GM12891 (cell line): Measurements from ENCODE around the gene UNK.
"Not testable (repeated sequence)": the region's sequence is repeated elsewhere in the genome, so short reads cannot be mapped to it uniquely, and the experiment has no call there.

Experiments
- DNase-seq: peaks from one replicate; pipeline ENCODE4 v3.0.0; 2011; ENCODE audit warnings: low spot score; ENCODE audit not compliant: insufficient read length
- FAIRE-seq: peaks from 2 replicates; lab custom pipeline; 2011; peaks lifted over from hg19 to GRCh38; lab: Jason Lieb, UNC
- PAX5 ChIP-seq: IDR thresholded peaks from 2 replicates; pipeline ENCODE4 v1.6.1; 2011; ENCODE audit warnings: low read length, moderate library complexity, mild to moderate bottlenecking; ENCODE audit not compliant: insufficient read depth, severe bottlenecking
- POLR2A ChIP-seq: IDR thresholded peaks from 2 replicates; pipeline ENCODE4 v1.6.1; 2011; ENCODE audit warnings: low read depth, low read length, control low read depth
- POLR2AphosphoS5 ChIP-seq: IDR thresholded peaks from 2 replicates; pipeline ENCODE4 v1.6.1; 2011; ENCODE audit warnings: low read depth, low read length, control low read depth
- POU2F2 ChIP-seq: IDR thresholded peaks from 2 replicates; pipeline ENCODE4 v1.6.1; 2011; ENCODE audit warnings: low read depth, mild to moderate bottlenecking, control low read depth, low read length, moderate library complexity
- SPI1 ChIP-seq: IDR thresholded peaks from 2 replicates; pipeline ENCODE4 v1.6.1; 2011; ENCODE audit warnings: low read depth, low read length, control low read depth
- TAF1 ChIP-seq: IDR thresholded peaks from 2 replicates; pipeline ENCODE4 v1.6.1; 2011; ENCODE audit warnings: low read depth, low read length, control low read depth

Gene UNK

DNA sequence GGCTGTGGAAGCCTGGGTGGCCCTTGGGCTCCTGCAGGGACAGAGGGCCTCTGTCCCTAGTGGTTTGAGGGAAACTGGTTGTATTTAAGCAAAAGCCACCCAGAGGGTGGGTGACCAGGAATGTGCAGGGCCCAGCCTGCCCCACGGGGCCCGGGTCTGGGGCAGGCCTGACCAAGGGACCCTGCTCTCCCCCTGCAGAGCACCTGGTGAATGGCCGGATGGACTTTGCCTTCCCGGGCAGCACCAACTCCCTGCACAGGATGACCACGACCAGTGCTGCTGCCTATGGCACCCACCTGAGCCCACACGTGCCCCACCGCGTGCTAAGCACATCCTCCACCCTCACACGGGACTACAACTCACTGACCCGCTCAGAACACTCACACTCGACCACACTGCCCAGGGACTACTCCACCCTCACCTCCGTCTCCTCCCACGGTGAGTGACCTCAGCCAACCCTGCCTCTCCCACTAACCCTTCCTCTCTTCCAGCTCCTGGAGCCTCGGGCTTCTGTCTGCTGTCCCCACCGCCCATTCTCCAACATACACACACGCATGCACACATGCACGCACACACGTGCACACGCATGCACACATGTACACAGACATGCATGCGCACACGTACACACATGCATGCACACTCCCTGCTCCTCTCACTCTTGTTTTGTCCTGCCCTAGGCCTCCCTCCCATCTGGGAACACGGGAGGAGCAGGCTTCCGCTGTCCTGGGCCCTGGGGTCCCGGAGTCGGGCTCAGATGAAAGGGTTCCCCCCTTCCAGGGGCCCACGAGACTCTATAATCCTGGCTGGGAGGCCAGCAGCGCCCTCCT, 30.0 kb upstream of the UNK start:
- no peak for TF ChIP-seq PAX5
- no peak for TF ChIP-seq POU2F2
- TF ChIP-seq SPI1, result no peak
- no peak for TF ChIP-seq POLR2A
- no peak for TF ChIP-seq POLR2AphosphoS5
- no peak for TF ChIP-seq TAF1
- peak; percentile 66 for FAIRE-seq
- DNase-seq, result no peak

DNA sequence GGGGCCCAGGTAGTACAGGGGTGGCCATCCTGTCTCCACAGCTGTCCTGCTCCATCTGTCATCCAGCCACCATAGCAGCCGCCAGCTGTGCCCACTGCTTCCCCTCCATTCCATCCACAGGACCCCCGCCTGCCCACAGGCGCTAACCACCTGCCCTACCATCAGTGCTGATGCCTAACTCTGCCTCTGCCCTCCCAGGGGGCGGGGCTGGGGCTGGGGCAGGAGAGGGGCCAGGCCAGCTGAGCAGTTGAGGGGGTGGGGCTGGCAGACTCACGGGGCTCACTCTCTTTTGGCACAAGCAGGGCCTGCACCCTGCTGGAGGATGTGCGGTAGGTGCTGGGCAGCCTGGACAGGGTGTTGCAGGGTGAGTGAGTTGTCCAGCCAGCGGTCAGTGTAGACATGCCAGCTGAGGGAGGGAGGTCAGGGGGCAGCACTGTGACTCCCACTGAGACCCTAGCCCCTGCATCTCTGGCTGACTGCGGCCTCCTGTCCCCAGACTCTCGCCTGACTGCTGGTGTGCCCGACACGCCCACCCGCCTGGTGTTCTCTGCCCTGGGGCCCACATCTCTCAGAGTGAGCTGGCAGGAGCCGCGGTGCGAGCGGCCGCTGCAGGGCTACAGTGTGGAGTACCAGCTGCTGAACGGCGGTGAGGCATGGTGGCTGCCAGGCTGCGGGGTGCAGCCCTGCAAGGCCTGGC, 29.3 kb upstream of the UNK start:
- DNase-seq (no peak), FAIRE-seq (no peak)
- TF ChIP-seq SPI1 (no peak), TAF1 (no peak), PAX5 (no peak), POLR2AphosphoS5 (no peak), POLR2A (no peak)

DNA sequence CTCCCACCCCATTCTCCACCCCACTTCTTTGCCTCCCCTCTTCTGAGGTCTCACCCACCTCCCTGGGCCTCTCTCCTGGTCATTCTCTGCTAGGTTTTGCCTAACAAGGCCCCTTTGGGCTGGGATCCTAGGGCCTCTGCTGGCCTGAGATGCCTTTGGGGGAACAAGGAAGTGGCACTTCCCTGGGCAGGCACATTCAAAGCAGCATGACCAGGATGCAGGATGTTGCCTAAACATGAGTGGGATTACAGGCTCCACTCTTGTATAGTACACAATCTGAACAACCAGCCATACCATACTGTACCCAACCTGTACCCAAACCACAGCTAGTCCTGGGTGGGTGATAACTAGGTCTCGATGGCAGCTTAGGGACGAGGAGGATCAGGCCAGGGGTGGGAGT, 28.6 kb upstream of the UNK start:
- no peak for TF ChIP-seq PAX5
- TF ChIP-seq SPI1, result no peak
- TF ChIP-seq TAF1, result no peak
- no peak for TF ChIP-seq POU2F2
- TF ChIP-seq POLR2AphosphoS5, result no peak
- TF ChIP-seq POLR2A, result no peak
- FAIRE-seq (no peak), DNase-seq (no peak)

DNA sequence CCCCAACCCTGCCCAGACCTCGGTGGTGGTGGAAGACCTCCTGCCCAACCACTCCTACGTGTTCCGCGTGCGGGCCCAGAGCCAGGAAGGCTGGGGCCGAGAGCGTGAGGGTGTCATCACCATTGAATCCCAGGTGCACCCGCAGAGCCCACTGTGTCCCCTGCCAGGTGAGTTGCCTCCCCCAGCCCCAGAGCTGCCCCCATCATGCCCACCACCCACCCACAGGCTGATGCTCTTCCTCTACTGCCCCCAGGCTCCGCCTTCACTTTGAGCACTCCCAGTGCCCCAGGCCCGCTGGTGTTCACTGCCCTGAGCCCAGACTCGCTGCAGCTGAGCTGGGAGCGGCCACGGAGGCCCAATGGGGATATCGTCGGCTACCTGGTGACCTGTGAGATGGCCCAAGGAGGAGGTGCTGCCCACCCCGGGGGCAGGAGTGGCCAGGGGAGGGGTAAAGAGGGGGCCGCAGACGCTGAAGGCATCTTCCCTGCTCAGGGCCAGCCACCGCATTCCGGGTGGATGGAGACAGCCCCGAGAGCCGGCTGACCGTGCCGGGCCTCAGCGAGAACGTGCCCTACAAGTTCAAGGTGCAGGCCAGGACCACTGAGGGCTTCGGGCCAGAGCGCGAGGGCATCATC, 28.0 kb upstream of the UNK start:
- DNase-seq, result no peak
- TF ChIP-seq TAF1 (no peak), POU2F2 (no peak), POLR2A (no peak), POLR2AphosphoS5 (no peak), SPI1 (no peak), PAX5 (no peak)
- FAIRE-seq, result no peak

DNA sequence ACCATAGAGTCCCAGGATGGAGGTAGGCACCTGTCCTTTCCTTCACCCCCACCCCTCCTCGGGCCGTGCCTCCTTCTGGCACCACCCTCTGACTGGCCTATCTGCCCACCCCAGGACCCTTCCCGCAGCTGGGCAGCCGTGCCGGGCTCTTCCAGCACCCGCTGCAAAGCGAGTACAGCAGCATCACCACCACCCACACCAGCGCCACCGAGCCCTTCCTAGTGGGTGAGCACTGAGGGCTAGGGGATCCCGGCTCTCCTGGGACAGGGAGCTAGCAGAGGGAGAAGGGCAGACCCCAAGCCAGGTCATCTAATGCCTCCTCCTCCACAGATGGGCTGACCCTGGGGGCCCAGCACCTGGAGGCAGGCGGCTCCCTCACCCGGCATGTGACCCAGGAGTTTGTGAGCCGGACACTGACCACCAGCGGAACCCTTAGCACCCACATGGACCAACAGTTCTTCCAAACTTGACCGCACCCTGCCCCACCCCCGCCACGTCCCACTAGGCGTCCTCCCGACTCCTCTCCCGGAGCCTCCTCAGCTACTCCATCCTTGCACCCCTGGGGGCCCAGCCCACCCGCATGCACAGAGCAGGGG, 27.4 kb upstream of the UNK start:
- no peak for TF ChIP-seq POLR2A
- no peak for TF ChIP-seq POLR2AphosphoS5
- no peak for TF ChIP-seq TAF1
- TF ChIP-seq SPI1, result no peak
- TF ChIP-seq PAX5, result no peak
- TF ChIP-seq POU2F2, result no peak
- no peak for DNase-seq
- no peak for FAIRE-seq

DNA sequence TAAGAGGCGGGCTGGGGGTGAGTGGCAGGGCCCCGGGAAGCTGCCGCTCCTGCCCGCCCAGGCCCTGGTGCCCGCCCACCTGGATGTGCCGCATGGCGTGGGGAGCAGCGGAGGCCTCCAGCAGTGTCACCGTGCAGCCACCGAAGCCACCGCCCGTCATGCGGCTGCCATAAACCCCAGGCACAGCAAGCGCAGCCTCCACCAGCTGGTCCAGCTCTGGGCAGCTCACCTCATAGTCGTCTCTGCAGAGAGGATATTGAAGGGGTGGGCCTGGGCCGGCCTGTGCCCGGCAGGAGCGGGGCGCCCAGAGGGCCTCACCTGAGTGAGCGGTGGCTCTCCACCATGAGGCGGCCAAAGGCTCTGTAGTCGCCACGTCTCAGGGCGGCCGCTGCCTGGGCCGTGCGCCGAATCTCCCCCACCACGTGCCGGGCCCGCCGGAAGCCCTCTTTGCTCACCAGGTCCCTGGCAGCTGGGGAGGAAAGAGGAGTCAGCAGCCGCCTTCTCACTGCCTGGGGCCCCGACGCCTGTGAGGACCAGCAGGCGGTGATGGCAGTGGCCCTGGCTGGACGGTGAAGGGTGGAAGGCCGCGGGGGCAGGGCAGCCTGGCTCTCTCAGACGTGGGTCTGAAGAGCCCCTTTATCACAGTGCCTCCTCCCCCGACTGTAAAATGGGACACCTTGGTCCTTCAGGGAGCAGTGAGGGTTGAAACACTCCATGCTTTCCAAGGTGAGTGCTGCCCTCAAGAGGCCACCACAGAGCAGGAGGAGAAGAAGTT, 26.3 kb upstream of the UNK start:
- DNase-seq (peak; percentile 11), FAIRE-seq (no peak)
- TF ChIP-seq POLR2AphosphoS5, result no peak
- no peak for TF ChIP-seq SPI1
- TF ChIP-seq POU2F2, result no peak
- TF ChIP-seq PAX5, result no peak
- TF ChIP-seq POLR2A, result no peak
- no peak for TF ChIP-seq TAF1

DNA sequence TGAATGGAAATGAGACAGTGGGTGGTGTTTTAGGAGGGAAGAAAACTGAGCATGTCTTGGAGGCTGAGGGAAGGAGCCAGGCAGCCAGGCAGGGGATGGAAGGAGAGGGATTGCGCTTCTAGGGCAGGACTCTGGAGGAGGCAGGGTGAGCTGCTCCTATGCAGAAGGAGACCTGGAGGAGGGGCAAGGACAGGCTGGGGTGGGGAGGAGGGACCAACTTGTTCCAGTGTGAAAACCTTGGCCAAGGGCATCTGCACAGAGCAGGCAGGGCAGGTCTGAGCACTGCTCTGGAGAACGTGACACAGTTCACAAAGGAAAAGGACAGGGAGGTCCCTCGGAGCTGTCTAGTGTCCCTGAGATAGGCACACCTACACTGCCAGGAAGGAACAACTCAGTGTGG, 25.1 kb upstream of the UNK start:
- no peak for FAIRE-seq
- no peak for TF ChIP-seq TAF1
- TF ChIP-seq SPI1, result no peak
- no peak for TF ChIP-seq POLR2AphosphoS5
- no peak for TF ChIP-seq POU2F2
- TF ChIP-seq POLR2A, result no peak
- no peak for TF ChIP-seq PAX5
- no peak for DNase-seq

DNA sequence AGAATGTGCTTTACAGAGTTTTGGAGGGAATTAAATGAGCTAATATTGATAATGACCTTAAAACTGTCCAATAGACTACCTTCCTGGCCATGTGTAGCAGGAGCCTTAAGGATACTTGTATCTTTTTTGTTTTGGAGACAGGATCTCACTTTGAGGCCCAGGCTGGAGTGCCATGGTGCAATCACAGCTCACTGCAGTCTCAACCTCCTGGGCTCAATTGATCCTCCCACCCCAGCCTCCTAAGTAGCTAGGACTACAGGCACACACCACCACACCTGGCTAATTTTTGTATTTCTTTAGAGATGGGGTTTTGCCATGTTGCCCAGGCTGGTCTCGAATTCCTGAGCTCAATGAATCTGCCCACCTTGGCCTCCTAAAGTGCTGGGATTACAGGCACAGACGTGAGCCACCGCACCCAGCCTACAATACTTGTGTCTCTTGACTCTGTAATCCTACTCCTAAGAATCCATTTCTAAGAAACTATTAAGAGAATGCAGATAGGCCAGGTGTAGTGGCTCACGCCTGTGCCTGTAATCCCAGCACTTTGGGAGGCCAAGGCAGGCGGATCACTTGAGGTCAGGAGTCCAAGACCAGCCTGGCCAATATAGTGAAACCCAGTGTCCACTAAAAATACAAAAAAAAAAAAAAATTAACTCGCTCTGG, 24.5 kb upstream of the UNK start:
- FAIRE-seq, DNase-seq: not testable (repeated sequence)
